Measurements from ENCODE around the gene XCL1. TPM values are rescaled to one million over a fixed set of nuclear protein-coding genes. Genes with fewer than 3 reads are reported as not detected.

Gene XCL1
- total and polyA plus RNA-seq, 10 of the 15 experiments (the other 5 are each of a cell fraction or from before 2014, with no cell fraction given) = 0.68 to 1,222 (median 12.2) TPM

GRCh38 chr1:168609741-168610510 lies 33.5 kb downstream of the XCL1 start (continued):
- no peak for TF ChIP-seq ZBTB4 (CRISPR knock-in tag; IDR thresholded peaks at IDR 0.05)
- no peak for TF ChIP-seq STAT1 (conservative IDR thresholded peaks at IDR 0.05)
- no peak for TF ChIP-seq EZH2 (IDR thresholded peaks at IDR 0.05; ENCODE audit: borderline replicate concordance, control insufficient read depth, low read depth, low read length)
- no peak for TF ChIP-seq FOS (IDR thresholded peaks at IDR 0.05; ENCODE audit: borderline replicate concordance, extremely low read depth, insufficient read length)
- TF ChIP-seq USF1 (IDR thresholded peaks at IDR 0.05; ENCODE audit: borderline replicate concordance, extremely low read length, insufficient read depth, low read depth, low read length) = no peak

- WGBS (ENCODE audit: insufficient coverage, insufficient replicate concordance, low lambda C conversion rate, missing lambda C conversion rate) = 0% methylated on average over 1 of the region's 1 CpG
- H3K4me3 ChIP-seq = no peak overlapping the region
- ChIA-PET CTCF (interaction anchor here (0.7 to 2.7 kb wide), 3 partner anchors 9 to 734 kb away, joined by 3 to 7 read pairs (median 7); no protein-coding TSS in a partner anchor), RAD21 (ENCODE audit: unreplicated experiment) (interaction anchor here (3.9 kb wide), 1 partner anchor 10 kb away, joined by 16 read pairs; no protein-coding TSS in a partner anchor), POLR2A (no interaction called here), SMC1A (ENCODE audit: uncharacterized antibody, unreplicated experiment) (interaction anchor here (0.6 to 1.2 kb wide), 4 partner anchors 34 to 735 kb away, joined by 3 to 5 read pairs (median 3); no protein-coding TSS in a partner anchor)
- no peaks in the 10 kb centered on the region for H3K79me2 ChIP-seq (ENCODE audit: control insufficient read depth, insufficient read depth, low read length)
- no peaks in the 10 kb centered on the region for H4K20me1 ChIP-seq (ENCODE audit: control insufficient read depth, insufficient read depth)
- in situ Hi-C loops (cut with MboI) = no loop called here
- FAIRE-seq = no peak
- no peak for DNase-seq (ENCODE audit: low read depth, low spot score)
- no peak overlapping the region for H3K27ac ChIP-seq (ENCODE audit: control insufficient read depth, insufficient read depth)
- ATAC-seq = no peak
- H3K27me3 ChIP-seq (replicated peaks in 1 of 2; ENCODE audit: control insufficient read depth in 2 of 2, insufficient read depth in 2 of 2, low read length in 1 of 2) = peaks cover 0 to 6% of the 10 kb centered on the region in 2 experiments; a peak in 2 of 4 replicates
- no peak overlapping the region for H2AFZ ChIP-seq (ENCODE audit: control insufficient read depth, low read depth, low read length)
- H3K4me2 ChIP-seq (ENCODE audit: control insufficient read depth, insufficient read depth) = no peak overlapping the region
- no peak overlapping the region for H3K9ac ChIP-seq (ENCODE audit: control insufficient read depth, insufficient read depth, low read length)
- H3K4me1 ChIP-seq (ENCODE audit: control insufficient read depth, insufficient read depth, low read length) = no peaks in the 10 kb centered on the region
- intact Hi-C loops (cut with micrococcal nuclease; ENCODE audit: unreplicated experiment) = no loop called here
- BruUV-seq (replicated peaks) = no TSS peak
- no peaks in the 10 kb centered on the region for H3K9me3 ChIP-seq (replicated peaks; ENCODE audit: control insufficient read depth, insufficient read depth, low read length)
- no peaks in the 10 kb centered on the region for H3K36me3 ChIP-seq (ENCODE audit: control insufficient read depth in 2 of 2, insufficient read depth in 2 of 2, low read length in 1 of 2)
- TF ChIP-seq BHLHE40 (IDR thresholded peaks at IDR 0.05; ENCODE audit: borderline replicate concordance in 1 of 2, low read depth in 2 of 2, low read length in 1 of 2) = no peak
- TF ChIP-seq MYB (IDR thresholded peaks at IDR 0.05; ENCODE audit: borderline replicate concordance, low read depth, low read length) = no peak
- no peak for TF ChIP-seq ZNF217 (IDR thresholded peaks at IDR 0.05)
- TF ChIP-seq GATAD2B (conservative IDR thresholded peaks at IDR 0.05; ENCODE audit: low read depth) = no peak
- no peak for TF ChIP-seq ATF3 (IDR thresholded peaks at IDR 0.05; ENCODE audit: borderline replicate concordance, extremely low read depth, low read depth, low read length)
- no peak for TF ChIP-seq EZH2 (IDR thresholded peaks at IDR 0.05; ENCODE audit: borderline replicate concordance, control insufficient read depth, low read depth, low read length)
- no peak for TF ChIP-seq ETV6 (conservative IDR thresholded peaks at IDR 0.05 in 1 of 2, IDR thresholded peaks at IDR 0.05 in 1 of 2; ENCODE audit: borderline replicate concordance in 1 of 2, low read depth in 1 of 2)
- no peak for TF ChIP-seq CEBPB (IDR thresholded peaks at IDR 0.05; ENCODE audit: borderline replicate concordance in 1 of 2, low read depth in 2 of 2, low read length in 2 of 2)
- no peak for TF ChIP-seq GABPA (IDR thresholded peaks at IDR 0.05; ENCODE audit: low read depth)
- TF ChIP-seq KDM1A (IDR thresholded peaks at IDR 0.05; ENCODE audit: borderline replicate concordance) = no peak
- TF ChIP-seq DPF2 (IDR thresholded peaks at IDR 0.05) = no peak
- no peak for TF ChIP-seq ESRRA (IDR thresholded peaks at IDR 0.05; ENCODE audit: low read length)
- no peak for TF ChIP-seq YY1 (IDR thresholded peaks at IDR 0.05; ENCODE audit: low read depth, low read length)
These were observed 36.6 kb downstream of the XCL1 start for GRCh38 chr1:168613038-168613451.
